HG02623 (cell line): ENCODE data around the gene ITIH2.

Source experiments
- ATAC-seq: cut with Tn5 transposase; IDR thresholded peaks from one replicate; pipeline ENCODE4 v1.9.1; 2021; ENCODE audit warnings: moderate library complexity; ENCODE audit not compliant: unreplicated experiment

The ITIH2 gene

DNA sequence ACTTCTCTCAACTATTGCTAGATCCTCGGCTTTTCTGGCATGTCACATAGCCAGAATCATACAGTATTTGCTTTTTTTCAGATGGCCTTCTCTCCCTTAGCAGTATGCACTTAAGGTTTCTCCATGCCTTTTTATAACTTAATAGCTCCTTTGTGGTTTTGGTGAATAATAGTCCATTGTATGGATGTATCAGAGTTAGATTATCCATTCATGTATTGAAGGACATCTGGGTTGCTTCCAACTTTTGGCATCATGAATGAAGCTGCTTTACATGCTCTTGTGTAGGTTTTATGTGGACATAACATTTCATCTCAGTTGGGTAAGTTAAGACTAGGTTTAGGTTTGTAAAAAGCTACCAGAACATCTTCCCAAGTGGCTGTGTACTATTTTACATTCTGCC is 89.4 kb downstream of the ITIH2 start:
- ATAC-seq: no peak

DNA sequence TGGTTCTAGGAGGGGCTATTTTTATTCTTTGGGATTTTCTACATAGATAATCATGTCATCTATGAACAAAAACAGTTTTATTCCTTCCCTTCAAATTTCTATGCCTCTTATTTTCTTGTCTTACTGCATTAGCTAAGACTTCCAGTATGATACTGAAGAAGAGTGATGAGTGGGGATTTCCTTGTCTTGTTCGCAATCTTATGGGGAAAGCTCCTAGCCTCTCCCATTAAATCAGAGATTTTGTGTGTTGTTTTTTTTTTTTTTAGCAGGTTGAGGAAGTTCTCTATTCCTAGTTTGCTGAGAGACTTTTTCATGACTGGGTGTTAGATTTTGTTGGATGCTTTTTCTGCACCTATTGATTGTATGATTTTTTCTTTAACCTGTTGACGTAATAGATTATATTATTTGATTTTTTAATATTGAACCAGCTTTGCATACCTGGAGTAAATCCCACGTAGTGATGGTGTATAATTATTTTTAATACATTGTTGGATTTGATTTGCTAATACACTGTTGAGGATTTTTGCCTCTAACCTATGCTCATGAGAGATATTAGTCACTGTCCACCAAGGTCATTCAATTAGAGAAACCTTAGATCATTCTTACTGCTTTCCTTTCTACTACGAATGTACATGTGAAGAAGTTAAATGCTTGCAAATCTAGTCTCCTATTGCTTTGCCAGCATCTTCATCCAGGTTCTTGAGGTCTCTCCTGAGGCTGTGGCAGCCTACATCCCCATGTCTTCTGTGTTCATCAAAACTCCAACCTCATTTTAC is 91.3 kb downstream of the ITIH2 start:
- no peak for ATAC-seq

DNA sequence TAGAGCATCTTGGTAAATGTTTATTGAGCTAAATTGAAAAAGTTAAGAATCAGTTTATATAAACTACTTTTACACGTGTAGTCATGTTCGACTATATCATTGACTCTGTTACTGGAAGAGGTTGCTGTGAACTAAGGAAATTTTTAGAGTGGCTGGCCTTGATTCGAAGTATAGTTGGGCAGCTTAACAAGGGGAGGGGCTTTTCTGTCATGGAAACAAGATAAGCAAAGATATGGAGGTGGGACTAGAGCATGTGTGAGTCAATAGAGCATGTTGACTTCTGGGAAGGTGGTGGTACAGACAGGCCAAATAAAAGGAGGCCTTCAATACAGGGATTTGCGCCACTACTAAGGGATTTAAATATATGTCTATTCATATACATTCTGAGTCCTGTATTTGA is 92.5 kb downstream of the ITIH2 start:
- ATAC-seq: no peak

DNA sequence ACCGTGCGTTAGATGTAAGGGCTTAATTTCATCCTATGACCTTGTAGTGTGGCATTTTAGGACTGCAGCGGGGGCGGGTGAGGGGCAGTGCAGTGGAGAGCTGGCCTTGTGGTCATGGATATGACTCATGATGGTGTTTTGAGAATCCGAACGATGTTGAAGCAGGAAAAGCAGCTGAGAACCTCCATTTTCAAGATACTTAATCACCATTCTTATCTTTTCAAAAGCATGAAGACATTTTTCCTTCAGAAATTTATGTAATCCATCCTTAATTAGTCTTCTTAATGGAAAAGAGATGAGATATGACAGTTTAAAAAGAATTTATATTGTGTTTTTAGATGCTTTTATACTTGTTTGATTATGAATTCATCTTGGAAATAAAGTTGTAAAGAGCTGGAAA is 94.5 kb downstream of the ITIH2 start:
- ATAC-seq: no peak
